Uterus (tissue), 4 donors: ENCODE measurements around the gene SLC25A39. TPM values are rescaled to one million over a fixed set of nuclear protein-coding genes. Genes with fewer than 3 reads are reported as not detected.

Experiments
- DNase-seq, 2 donors: peaks; one replicate each; pipeline ENCODE4 v3.0.0-alpha.2; 2019 to 2020
- H3K27ac ChIP-seq, 2 donors: fragments of 200-600 bp; sonication (generic); 1 replicate in 1 of 2; 2 replicates in 1 of 2; pipeline ENCODE4 v1.5.1; 2016 to 2018
- H3K27me3 ChIP-seq, 2 donors: fragments of 200-600 bp; sonication (generic); one replicate each; pipeline ENCODE4 v1.5.1; 2018 to 2019; ENCODE audit warnings: control low read depth in 1 of 2
- H3K36me3 ChIP-seq, 2 donors: fragments of 200-600 bp; sonication (generic); one replicate each; pipeline ENCODE4 v1.5.1; 2019; ENCODE audit warnings: control low read depth in 1 of 2
- H3K4me1 ChIP-seq, 2 donors: fragments of 200-600 bp; sonication (generic); one replicate each; pipeline ENCODE4 v1.5.1; 2018 to 2019; ENCODE audit warnings: control low read depth in 1 of 2
- H3K4me3 ChIP-seq, 2 donors: fragments of 200-600 bp; sonication (generic); 1 replicate in 1 of 2; 2 replicates in 1 of 2; pipeline ENCODE4 v1.5.1; 2018 to 2019; ENCODE audit warnings: mild to moderate bottlenecking in 1 of 2
- H3K9me3 ChIP-seq, 2 donors: fragments of 200-600 bp; sonication (generic); one replicate each; pipeline ENCODE4 v1.5.1; 2019; ENCODE audit warnings: control low read depth in 1 of 2
- CTCF ChIP-seq, 4 experiments: fragments of 200-600 bp in 2 of 4; fragments of 450-650 bp in 2 of 4; sonication (generic) in 2 of 4; IDR thresholded peaks; one replicate each; pipeline ENCODE4 v1.5.1; 2016 to 2019; ENCODE audit warnings: antibody characterized with exemption in 4 of 4, mild to moderate bottlenecking in 2 of 4, moderate library complexity in 1 of 4
- POLR2A ChIP-seq, 2 donors: fragments of 450-650 bp; IDR thresholded peaks; one replicate each; pipeline ENCODE4 v1.6.1; 2016; ENCODE audit warnings: antibody characterized with exemption in 2 of 2, mild to moderate bottlenecking in 1 of 2, moderate library complexity in 1 of 2
- intact Hi-C: fragments of 100-400 bp; cut with DNase I; formaldehyde crosslinking; loops from one replicate; pipeline ENCODE4 v1.15.1; 2023; ENCODE audit warnings: low total_unique reads
- total RNA-seq, 4 donors: library from RNA; depleted of rRNA in 3 of 4; stranded (reverse); fragments of >200 nt in 3 of 4; gene quantifications; one replicate each; pipeline versions ENCODE4 v1.1.0 to v1.2.4, GENCODE V29; 2014 to 2023
- donor health status: DM: yes; HTN: yes; CAD: no.

The SLC25A39 gene
- total RNA-seq, 4 donors from 2014 or later: 41.9 to 77.6 (median 50.7) TPM

GRCh38 chr17:44352828-44353671 lies 28.4 kb upstream of the SLC25A39 start:
- TF ChIP-seq CTCF (IDR thresholded peaks at IDR 0.05) (no peak), POLR2A (IDR thresholded peaks at IDR 0.05) (no peak)
- peak overlapping the region in 1 of 2 donors; percentile 45 for H3K4me3 ChIP-seq
- no peak for DNase-seq
- H3K36me3 ChIP-seq: no peaks in the 10 kb centered on the region
- peak overlapping the region; percentile 60 to 77 for H3K27ac ChIP-seq
- H3K27me3 ChIP-seq: no peaks in the 10 kb centered on the region
- intact Hi-C loops: no loop called here
- H3K4me1 ChIP-seq: no peaks in the 10 kb centered on the region
- no peaks in the 10 kb centered on the region for H3K9me3 ChIP-seq

GRCh38 chr17:44351961-44352827 lies 27.6 kb upstream of the SLC25A39 start:
- no peaks in the 10 kb centered on the region for H3K4me1 ChIP-seq
- peak in 1 of 2 donors; percentile 20 for DNase-seq
- no peaks in the 10 kb centered on the region for H3K36me3 ChIP-seq
- TF ChIP-seq CTCF (IDR thresholded peaks at IDR 0.05) (no peak), POLR2A (IDR thresholded peaks at IDR 0.05) (no peak)
- H3K27me3 ChIP-seq: no peaks in the 10 kb centered on the region
- H3K4me3 ChIP-seq: no peak overlapping the region
- intact Hi-C loops: no loop called here
- H3K27ac ChIP-seq: no peak overlapping the region
- H3K9me3 ChIP-seq: no peaks in the 10 kb centered on the region

GRCh38 chr17:44351464-44351863 lies 26.8 kb upstream of the SLC25A39 start:
- intact Hi-C loops: no loop called here
- no peaks in the 10 kb centered on the region for H3K4me1 ChIP-seq
- H3K27me3 ChIP-seq: no peaks in the 10 kb centered on the region
- no peak overlapping the region for H3K4me3 ChIP-seq
- no peaks in the 10 kb centered on the region for H3K36me3 ChIP-seq
- no peaks in the 10 kb centered on the region for H3K9me3 ChIP-seq
- DNase-seq: no peak
- TF ChIP-seq POLR2A (IDR thresholded peaks at IDR 0.05) (no peak), CTCF (IDR thresholded peaks at IDR 0.05) (no peak)
- H3K27ac ChIP-seq: no peak overlapping the region

- H3K27me3 ChIP-seq: no peaks in the 10 kb centered on the region
- H3K4me3 ChIP-seq: no peak overlapping the region
- no peaks in the 10 kb centered on the region for H3K4me1 ChIP-seq
- DNase-seq: peak in 1 of 2 donors; percentile 47
- intact Hi-C loops: no loop called here
- no peak overlapping the region for H3K27ac ChIP-seq
- no peaks in the 10 kb centered on the region for H3K36me3 ChIP-seq
- no peak for TF ChIP-seq POLR2A (IDR thresholded peaks at IDR 0.05)
- peak; percentile 32 to 64 (median 55) for TF ChIP-seq CTCF (IDR thresholded peaks at IDR 0.05)
- H3K9me3 ChIP-seq: no peaks in the 10 kb centered on the region
These were observed 26.2 kb upstream of the SLC25A39 start for GRCh38 chr17:44350733-44351226.
